Iris pigment epithelial cell (primary cell): Measurements from ENCODE around the gene FHIT.

Experiments
- DNase-seq: peaks from one replicate; pipeline ENCODE4 v3.0.0-alpha.2; 2011; ENCODE audit warnings: low read depth

FHIT gene

DNA sequence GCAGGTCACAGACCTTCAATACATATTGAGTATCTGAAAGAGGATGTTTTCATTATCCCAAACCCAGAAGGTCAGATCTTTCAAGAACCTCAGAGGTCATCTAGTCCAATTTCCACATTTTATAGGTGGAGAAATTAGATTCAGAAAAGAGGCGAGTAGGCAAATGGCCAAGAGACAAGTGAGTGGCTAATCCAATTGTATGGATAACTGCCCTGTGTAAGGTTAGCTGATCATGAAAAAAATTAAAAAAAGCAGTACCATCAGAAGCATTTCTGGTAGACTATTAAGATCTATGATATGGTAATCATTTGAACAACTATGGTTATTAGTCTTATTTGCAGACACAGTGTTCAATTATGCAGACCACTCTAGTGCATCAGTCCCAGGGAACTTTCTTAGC, 1540.7 kb downstream of the FHIT start:
- DNase-seq = no peak

DNA sequence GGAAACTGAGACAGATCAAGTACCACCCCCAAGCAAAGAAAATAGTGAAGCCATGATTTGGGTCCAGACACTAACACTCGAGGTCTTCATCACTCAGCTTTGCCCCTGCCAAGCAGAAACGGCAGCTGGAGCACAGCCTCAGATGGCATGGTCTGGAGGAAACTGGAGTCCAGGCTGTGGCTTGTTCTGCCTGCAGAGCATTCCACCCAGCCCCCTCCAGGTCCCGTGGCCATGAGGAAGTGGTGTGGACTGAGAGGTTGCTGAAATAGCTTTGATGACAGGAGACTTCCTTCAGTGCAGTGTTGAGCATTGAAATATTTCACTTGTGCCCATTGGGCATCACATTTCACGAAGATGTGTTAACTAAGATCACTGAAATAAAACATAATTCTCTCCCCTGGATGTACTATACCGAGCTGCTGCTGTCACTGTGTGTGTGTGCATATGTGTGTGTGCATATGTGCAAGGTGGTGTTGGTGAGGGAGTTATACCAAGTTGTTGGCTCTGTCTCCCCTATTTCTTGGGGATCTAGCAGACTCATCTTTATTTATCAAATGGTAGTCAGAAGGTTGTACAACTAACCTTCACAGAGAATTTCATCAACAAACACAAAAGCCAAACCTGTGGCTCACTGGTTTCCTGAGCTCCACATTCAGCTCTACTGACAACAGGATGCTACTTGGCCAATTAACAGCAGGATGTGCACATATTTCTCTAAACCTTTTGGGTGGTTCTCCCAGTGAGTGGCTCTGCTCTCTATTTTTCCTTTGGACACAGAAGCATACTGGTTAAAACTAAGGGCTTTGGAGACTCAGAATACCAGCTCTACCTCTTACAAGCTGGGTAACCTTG, 1541.3 kb downstream of the FHIT start:
- no peak for DNase-seq

DNA sequence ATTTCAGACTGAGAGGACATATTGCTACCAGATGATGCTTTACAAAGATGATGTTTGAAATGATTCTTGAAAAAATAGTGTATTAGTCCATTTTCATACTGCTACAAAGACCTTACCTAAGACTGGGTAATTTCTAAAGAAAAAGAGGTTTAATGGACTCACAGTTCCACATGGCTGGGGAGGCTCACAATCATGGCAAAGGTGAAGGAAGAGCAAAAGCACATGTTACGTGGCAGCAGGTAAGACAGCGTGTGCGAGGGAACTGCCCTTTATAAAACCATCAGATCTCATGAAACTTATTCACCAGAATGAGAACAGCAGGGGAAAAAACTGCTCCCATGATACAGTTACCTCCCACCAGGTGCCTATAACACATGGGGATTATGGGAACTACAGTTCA, 1543.0 kb downstream of the FHIT start:
- DNase-seq = no peak

DNA sequence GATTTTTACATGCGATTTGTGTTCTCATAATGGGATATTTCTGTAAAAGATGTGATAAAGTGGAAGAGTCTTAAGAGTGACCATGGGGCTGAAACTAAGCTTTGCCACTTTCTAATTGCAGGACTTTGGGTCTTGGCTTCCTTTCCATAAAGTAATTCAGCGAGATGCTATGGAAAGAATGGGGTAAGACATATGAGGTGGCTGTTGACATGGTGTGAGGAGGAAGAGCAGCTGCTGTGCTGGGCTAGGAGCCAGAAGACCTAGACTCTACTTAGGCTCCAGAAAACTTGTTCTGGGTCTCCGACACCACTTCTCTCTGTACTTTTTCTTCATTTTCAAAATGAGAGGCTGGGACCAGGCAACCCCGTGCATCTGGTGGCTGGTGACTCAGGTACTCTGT, 1547.0 kb downstream of the FHIT start:
- DNase-seq = no peak

DNA sequence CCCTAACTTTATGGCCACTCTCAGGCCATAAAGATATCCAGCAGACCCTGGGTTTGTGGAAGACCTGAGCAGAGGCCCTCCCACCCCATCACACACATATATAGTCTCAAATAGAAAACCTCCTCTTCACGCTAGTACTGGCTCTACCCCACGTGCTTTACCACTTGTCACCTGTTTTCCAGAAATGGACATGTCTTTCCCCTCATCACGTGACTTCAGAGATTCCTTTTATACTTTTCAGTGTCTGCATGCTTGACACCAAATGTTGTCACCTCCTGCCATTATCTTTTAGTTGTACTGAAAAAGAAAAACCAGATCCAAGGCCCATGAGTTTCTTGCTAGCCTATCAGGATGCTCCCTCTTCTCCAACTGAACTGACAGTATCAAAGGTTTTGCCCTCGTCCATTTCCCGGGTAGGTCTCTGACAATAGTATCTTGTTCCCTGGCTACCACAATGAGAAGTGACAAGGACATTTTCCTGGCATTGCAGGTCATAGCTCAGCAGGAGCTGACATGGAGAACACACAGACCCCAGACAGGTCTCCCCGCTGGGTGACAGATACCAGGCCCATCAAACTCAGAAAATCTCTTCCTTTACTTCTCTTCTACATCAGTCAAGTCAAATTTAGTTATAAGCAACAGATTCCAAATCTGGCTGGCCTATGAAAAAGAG, 1551.5 kb downstream of the FHIT start:
- no peak for DNase-seq
